ENCODE measurements around the gene PDP2.

Gene PDP2

GRCh38 chr16:66905633-66906539, 25.6 kb downstream of the PDP2 start:
- DNase-seq (no peak), ATAC-seq (replicated peaks) (no peak)
- H3K27ac Mint-ChIP-seq, result peak overlapping the region; percentile 20 to 36
- no peaks in the 10 kb centered on the region for H3K9me3 Mint-ChIP-seq
- H3K27me3 Mint-ChIP-seq, result no peaks in the 10 kb centered on the region
- H3K4me3 Mint-ChIP-seq, result no peak overlapping the region
- H3K4me1 Mint-ChIP-seq (ENCODE audit: low read depth in 2 of 2), result peaks cover 0 to 9% of the 10 kb centered on the region in 2 donors
- H3K36me3 Mint-ChIP-seq (ENCODE audit: insufficient read depth), result peaks cover 8% of the 10 kb centered on the region

GRCh38 chr16:66906916-66907836, 26.9 kb downstream of the PDP2 start:
- ATAC-seq (replicated peaks), result no peak
- no peak overlapping the region for H3K4me3 Mint-ChIP-seq
- no peaks in the 10 kb centered on the region for H3K9me3 Mint-ChIP-seq
- H3K36me3 Mint-ChIP-seq (ENCODE audit: insufficient read depth), result peaks cover 8% of the 10 kb centered on the region
- peak overlapping the region; percentile 10 to 36 for H3K27ac Mint-ChIP-seq
- H3K27me3 Mint-ChIP-seq, result peaks cover 0 to 6% of the 10 kb centered on the region in 2 donors
- peaks cover 0 to 9% of the 10 kb centered on the region in 2 donors for H3K4me1 Mint-ChIP-seq (ENCODE audit: low read depth in 2 of 2)
- DNase-seq, result no peak

- DNase-seq (no peak), ATAC-seq (replicated peaks) (no peak)
- no peak overlapping the region for H3K4me3 Mint-ChIP-seq
- peaks cover 8% of the 10 kb centered on the region for H3K36me3 Mint-ChIP-seq (ENCODE audit: insufficient read depth)
- no peaks in the 10 kb centered on the region for H3K9me3 Mint-ChIP-seq
- H3K4me1 Mint-ChIP-seq (ENCODE audit: low read depth in 2 of 2), result peaks cover 0 to 9% of the 10 kb centered on the region in 2 donors
- H3K27ac Mint-ChIP-seq, result no peak overlapping the region
- H3K27me3 Mint-ChIP-seq, result peaks cover 0 to 6% of the 10 kb centered on the region in 2 donors
Observed at GRCh38 chr16:66908116-66908515, 27.8 kb downstream of the PDP2 start.

GRCh38 chr16:66908762-66909559, 28.6 kb downstream of the PDP2 start:
- no peak overlapping the region for H3K4me3 Mint-ChIP-seq
- peaks cover 0 to 6% of the 10 kb centered on the region in 2 donors for H3K27me3 Mint-ChIP-seq
- ATAC-seq (replicated peaks), result no peak
- DNase-seq, result no peak
- H3K9me3 Mint-ChIP-seq, result no peaks in the 10 kb centered on the region
- H3K36me3 Mint-ChIP-seq (ENCODE audit: insufficient read depth), result peaks cover 8% of the 10 kb centered on the region
- peaks cover 0 to 9% of the 10 kb centered on the region in 2 donors for H3K4me1 Mint-ChIP-seq (ENCODE audit: low read depth in 2 of 2)
- H3K27ac Mint-ChIP-seq, result no peak overlapping the region

GRCh38 chr16:66910175-66910940, 30.0 kb downstream of the PDP2 start:
- ATAC-seq (replicated peaks) (no peak), DNase-seq (no peak)
- Mint-ChIP-seq H3K36me3 (ENCODE audit: insufficient read depth) (peaks cover 6% of the 10 kb centered on the region), H3K27ac (no peak overlapping the region), H3K27me3 (peaks cover 0 to 6% of the 10 kb centered on the region in 2 donors), H3K9me3 (no peaks in the 10 kb centered on the region), H3K4me3 (no peak overlapping the region), H3K4me1 (ENCODE audit: low read depth in 2 of 2) (peaks cover 0 to 9% of the 10 kb centered on the region in 2 donors)

GRCh38 chr16:66911112-66911511, 30.8 kb downstream of the PDP2 start:
- no peak for ATAC-seq (replicated peaks)

GRCh38 chr16:66911801-66912200, 31.5 kb downstream of the PDP2 start:
- ATAC-seq (replicated peaks) (no peak), DNase-seq (no peak)
- Mint-ChIP-seq H3K27me3 (peaks cover 0 to 13% of the 10 kb centered on the region in 2 donors), H3K4me1 (ENCODE audit: low read depth in 2 of 2) (no peaks in the 10 kb centered on the region), H3K9me3 (no peaks in the 10 kb centered on the region), H3K4me3 (no peak overlapping the region), H3K27ac (no peak overlapping the region), H3K36me3 (ENCODE audit: insufficient read depth) (peaks cover 6% of the 10 kb centered on the region)

More at GRCh38 chr16:66911112-66911511, 30.8 kb downstream of the PDP2 start:
- Mint-ChIP-seq H3K27ac (no peak overlapping the region), H3K36me3 (ENCODE audit: insufficient read depth) (peaks cover 6% of the 10 kb centered on the region), H3K9me3 (no peaks in the 10 kb centered on the region), H3K4me3 (no peak overlapping the region), H3K4me1 (ENCODE audit: low read depth in 2 of 2) (peaks cover 0 to 4% of the 10 kb centered on the region in 2 donors), H3K27me3 (peaks cover 0 to 10% of the 10 kb centered on the region in 2 donors)
- DNase-seq, result no peak

GRCh38 chr16:66913081-66913480, 32.8 kb downstream of the PDP2 start:
- peaks cover 0 to 17% of the 10 kb centered on the region in 2 donors for H3K27me3 Mint-ChIP-seq
- H3K9me3 Mint-ChIP-seq, result no peaks in the 10 kb centered on the region
- H3K4me1 Mint-ChIP-seq (ENCODE audit: low read depth in 2 of 2), result no peaks in the 10 kb centered on the region
- ATAC-seq (replicated peaks) (no peak), DNase-seq (no peak)
- no peak overlapping the region for H3K4me3 Mint-ChIP-seq
- H3K36me3 Mint-ChIP-seq (ENCODE audit: insufficient read depth), result peaks cover 6% of the 10 kb centered on the region
- no peak overlapping the region for H3K27ac Mint-ChIP-seq

GRCh38 chr16:66913711-66914110, 33.4 kb downstream of the PDP2 start:
- H3K4me1 Mint-ChIP-seq (ENCODE audit: low read depth in 2 of 2), result no peaks in the 10 kb centered on the region
- H3K36me3 Mint-ChIP-seq (ENCODE audit: insufficient read depth), result no peaks in the 10 kb centered on the region
- no peak overlapping the region for H3K4me3 Mint-ChIP-seq
- no peaks in the 10 kb centered on the region for H3K9me3 Mint-ChIP-seq
- no peak overlapping the region for H3K27ac Mint-ChIP-seq
- no peak for DNase-seq
- ATAC-seq (replicated peaks), result no peak
- peaks cover 0 to 23% of the 10 kb centered on the region in 2 donors for H3K27me3 Mint-ChIP-seq

GRCh38 chr16:66914541-66914940, 34.2 kb downstream of the PDP2 start:
- Mint-ChIP-seq H3K4me1 (ENCODE audit: low read depth in 2 of 2) (no peaks in the 10 kb centered on the region), H3K27ac (no peak overlapping the region), H3K36me3 (ENCODE audit: insufficient read depth) (no peaks in the 10 kb centered on the region), H3K27me3 (peaks cover 0 to 32% of the 10 kb centered on the region in 2 donors), H3K9me3 (no peaks in the 10 kb centered on the region), H3K4me3 (no peak overlapping the region)
- DNase-seq, result no peak
- no peak for ATAC-seq (replicated peaks)

- ATAC-seq (replicated peaks) (no peak), DNase-seq (no peak)
- no peaks in the 10 kb centered on the region for H3K9me3 Mint-ChIP-seq
- no peaks in the 10 kb centered on the region for H3K4me1 Mint-ChIP-seq (ENCODE audit: low read depth in 2 of 2)
- no peak overlapping the region for H3K27ac Mint-ChIP-seq
- H3K36me3 Mint-ChIP-seq (ENCODE audit: insufficient read depth), result no peaks in the 10 kb centered on the region
- H3K4me3 Mint-ChIP-seq, result no peak overlapping the region
- peaks cover 0 to 37% of the 10 kb centered on the region in 2 donors for H3K27me3 Mint-ChIP-seq
Observed at GRCh38 chr16:66915041-66915440, 34.7 kb downstream of the PDP2 start.

- Mint-ChIP-seq H3K36me3 (ENCODE audit: insufficient read depth) (no peaks in the 10 kb centered on the region), H3K27ac (no peak overlapping the region), H3K9me3 (no peaks in the 10 kb centered on the region), H3K27me3 (peaks cover 0 to 46% of the 10 kb centered on the region in 2 donors), H3K4me1 (ENCODE audit: low read depth in 2 of 2) (no peaks in the 10 kb centered on the region), H3K4me3 (no peak overlapping the region)
- ATAC-seq (replicated peaks) (no peak), DNase-seq (no peak)
Observed at GRCh38 chr16:66916518-66916917, 36.2 kb downstream of the PDP2 start.

All from effector memory CD8-positive, alpha-beta T cell (primary cell).